K562 (cell line): Measurements from ENCODE around the gene CMIP. TPM values are rescaled to one million over a fixed set of nuclear protein-coding genes. Genes with fewer than 3 reads are reported as not detected.
A peak's percentile ranks its signal among the peaks of the same experiment; 100 is the strongest.

ENCODE experiments used
- ATAC-seq: fragments of 200-7000 bp; cut with Tn5 transposase; 3 replicates; pipeline ENCODE4 v1.9.1; 2020; ENCODE audit warnings: moderate library complexity
- BruUV-seq: library from RNA; stranded (reverse); fragments of 400-500 nt; replicated peaks from 2 replicates; lab custom pipeline; 2021; lab: Mats Ljungman, UMichigan
- CTCF ChIA-PET: fragments of 300-600 bp; formaldehyde crosslinking; extraction: SDS; loops from one replicate; lab custom pipeline; 2021; ENCODE audit warnings: low intra/inter-chr PET ratio; lab: Yijun Ruan, JAX
- POLR2A ChIA-PET: fragments of 300-600, 350-650 bp; sonication (Branson Sonifier 250); formaldehyde crosslinking; extraction: SDS; loops from one replicate; lab custom pipeline; 2021; ENCODE audit warnings: antibody characterized with exemption, inconsistent platforms; lab: Yijun Ruan, JAX
- DNase-seq, 4 experiments: peaks; one replicate each; pipeline versions ENCODE4 v3.0.0 to v3.0.0-alpha.2; 2011 to 2018; ENCODE audit warnings: low spot score in 3 of 4, mixed read lengths in 3 of 4; ENCODE audit errors: extremely low read depth in 1 of 4
- FAIRE-seq: peaks from 2 replicates; lab custom pipeline; 2011; peaks lifted over from hg19 to GRCh38; lab: Jason Lieb, UNC
- H2AFZ ChIP-seq: 2 replicates; pipeline ENCODE4 v1.6.0; 2011; ENCODE audit warnings: low read depth, low read length, control low read depth, inconsistent platforms
- H3K27ac ChIP-seq: fragments of 200-600 bp; 3 replicates; pipeline ENCODE4 v1.8.0; 2011; ENCODE audit warnings: low read depth, mild to moderate bottlenecking, control low read depth, inconsistent platforms, low read length, moderate library complexity, mixed read lengths; ENCODE audit errors: extremely low read depth
- H3K27me3 ChIP-seq, 2 experiments: fragments of 300-600 bp in 1 of 2; 2 replicates in 1 of 2; 3 replicates in 1 of 2; pipeline versions ENCODE4 v1.6.0 to v1.8.0; 2011; ENCODE audit warnings: inconsistent platforms in 2 of 2, low read length in 2 of 2, mild to moderate bottlenecking in 1 of 2, mixed read lengths in 1 of 2, moderate library complexity in 1 of 2; ENCODE audit not compliant: control insufficient read depth in 2 of 2, insufficient read depth in 2 of 2
- H3K36me3 ChIP-seq: fragments of 300-600 bp; 3 replicates; pipeline ENCODE4 v1.8.0; 2011; ENCODE audit warnings: mild to moderate bottlenecking, low read length, inconsistent platforms; ENCODE audit not compliant: control insufficient read depth, insufficient read depth
- H3K4me1 ChIP-seq, 2 experiments: fragments of 200-600 bp in 1 of 2; replicated peaks in 1 of 2; 2 replicates in 1 of 2; 3 replicates in 1 of 2; pipeline versions ENCODE4 v1.5.1 to v1.8.0; 2011; ENCODE audit warnings: inconsistent platforms in 2 of 2, low read length in 2 of 2, mild to moderate bottlenecking in 1 of 2, mixed read lengths in 1 of 2, moderate library complexity in 1 of 2; ENCODE audit not compliant: control insufficient read depth in 2 of 2, insufficient read depth in 2 of 2
- H3K4me2 ChIP-seq: 2 replicates; pipeline ENCODE4 v1.6.1; 2011; ENCODE audit warnings: low read length, control low read depth, inconsistent platforms, mixed read lengths; ENCODE audit not compliant: insufficient read depth
- H3K4me3 ChIP-seq: fragments of 200-600 bp; sonication (generic), shearing (Covaris generic); 2 replicates; pipeline ENCODE4 v1.5.1; 2016; ENCODE audit warnings: control low read depth, inconsistent platforms
- H3K79me2 ChIP-seq: fragments of 200-600 bp; 3 replicates; pipeline ENCODE4 v1.8.0; 2011; ENCODE audit warnings: low read length, inconsistent platforms; ENCODE audit not compliant: control insufficient read depth, insufficient read depth
- H3K9ac ChIP-seq, 2 experiments: 2 replicates each; pipeline versions ENCODE4 v1.6.0 to v1.6.1; 2011; ENCODE audit warnings: low read depth in 2 of 2, low read length in 2 of 2, control low read depth in 1 of 2, inconsistent platforms in 1 of 2, mild to moderate bottlenecking in 1 of 2, mixed read lengths in 1 of 2; ENCODE audit not compliant: insufficient read depth in 1 of 2
- H3K9me1 ChIP-seq: one replicate; pipeline ENCODE4 v1.6.0; 2011; ENCODE audit warnings: inconsistent platforms, mild to moderate bottlenecking, low read length, moderate library complexity; ENCODE audit not compliant: control insufficient read depth, insufficient read depth
- H3K9me3 ChIP-seq: replicated peaks from 2 replicates; pipeline ENCODE4 v1.5.1; 2011; ENCODE audit warnings: low read depth, low read length, inconsistent platforms; ENCODE audit not compliant: control insufficient read depth, insufficient read depth
- H4K20me1 ChIP-seq: replicated peaks from 2 replicates; pipeline ENCODE4 v1.6.1; 2011; ENCODE audit warnings: low read length, inconsistent platforms, mixed read lengths; ENCODE audit not compliant: control insufficient read depth, insufficient read depth
- BDP1 ChIP-seq: IDR thresholded peaks from 3 replicates; pipeline ENCODE4 v1.6.1; 2011; ENCODE audit not compliant: insufficient read length, insufficient read depth
- C11orf30 ChIP-seq: fragments of 450-650 bp; IDR thresholded peaks from 2 replicates; pipeline ENCODE4 v1.6.1; 2016; ENCODE audit warnings: low read depth, mild to moderate bottlenecking
- ELK3 ChIP-seq: fragments of 450-650 bp; formaldehyde crosslinking; IDR thresholded peaks from 2 replicates; pipeline ENCODE4 v1.4.0; 2020; ENCODE audit warnings: mild to moderate bottlenecking
- EP300 ChIP-seq: IDR thresholded peaks from 2 replicates; pipeline ENCODE4 v1.6.1; 2012; ENCODE audit warnings: low read length, improper control_type of control experiment
- MAFG ChIP-seq: fragments of 450-650 bp; conservative IDR thresholded peaks from 2 replicates; pipeline ENCODE4 v1.6.1; 2016; ENCODE audit warnings: missing genetic modification characterization, missing compliant biosample characterization
- MECOM ChIP-seq: fragments of 250-450 bp; sonication (Bioruptor Pico); IDR thresholded peaks from 2 replicates; pipeline ENCODE4 v1.8.0; 2022; ENCODE audit warnings: inconsistent platforms
- MNT ChIP-seq, 2 experiments: fragments of 450-650 bp; conservative IDR thresholded peaks; 2 replicates each; pipeline ENCODE4 v1.6.1; 2017; ENCODE audit warnings: mild to moderate bottlenecking in 2 of 2, moderate library complexity in 2 of 2
- NFE2 ChIP-seq: IDR thresholded peaks from 2 replicates; pipeline ENCODE4 v1.6.1; 2014; ENCODE audit warnings: antibody characterized with exemption, low read depth
- NR1H2 ChIP-seq: sonication (generic); formaldehyde crosslinking; IDR thresholded peaks from 2 replicates; pipeline ENCODE4 v1.4.0; 2020; ENCODE audit warnings: mild to moderate bottlenecking, missing genetic modification reagents
- THAP7 ChIP-seq: fragments of 250-450 bp; sonication (Bioruptor Pico); IDR thresholded peaks from 2 replicates; pipeline ENCODE4 v1.5.0; 2021
- ZEB2 ChIP-seq: fragments of 450-650 bp; IDR thresholded peaks from 2 replicates; pipeline ENCODE4 v1.6.1; 2016
- ZNF316 ChIP-seq: fragments of 450-650 bp; IDR thresholded peaks from 2 replicates; pipeline ENCODE4 v1.6.1; 2016
- WGBS: fragments of 100-300 bp; shearing (Covaris generic); methylation state at CpG from one replicate; pipeline ENCODE4 v1.1.6; 2016; ENCODE audit warnings: low coverage, mixed read lengths; ENCODE audit not compliant: insufficient coverage; ENCODE audit errors: missing lambda C conversion rate; 5-methylcytosine and 5-hydroxymethylcytosine counted together
- in situ Hi-C: fragments of 300-500 bp; cut with MboI; formaldehyde crosslinking; loops from 4 replicates; pipeline ENCODE4 v1.15.0; 2018; ENCODE audit warnings: inconsistent platforms, mixed read lengths
- intact Hi-C: fragments of 100-400 bp; cut with micrococcal nuclease; formaldehyde crosslinking; loops from 2 replicates; pipeline ENCODE4 v1.14.2; 2022
- polyA plus RNA-seq, 8 experiments: library from polyadenylated mRNA; depleted of rRNA in 4 of 8; stranded (reverse) in 5 of 8; unstranded in 3 of 8; fragments of >200 nt; fragmentation: Nextera tagmentation in 2 of 8; fragmentation: Illumina TruSeq in 1 of 8; extraction: Ambion mirVana in 2 of 8; extraction: Trizol in 1 of 8; gene quantifications; 2 replicates each; pipeline versions ENCODE4 v1.2.1 to v1.2.3, GENCODE V29; 2011 to 2014; ENCODE audit warnings: inconsistent platforms in 1 of 8, missing spikeins in 1 of 8
- total RNA-seq, 7 experiments: library from RNA; depleted of rRNA in 6 of 7; stranded (reverse); fragments of >200 nt in 6 of 7; fragmentation: Illumina TruSeq in 2 of 7; extraction: Trizol in 2 of 7; gene quantifications; 2 replicates each; pipeline versions ENCODE4 v1.2.1 to v1.2.3, GENCODE V29; 2011 to 2021; ENCODE audit warnings: low replicate concordance in 1 of 7

The CMIP gene
- total and polyA plus RNA-seq, 9 of the 15 experiments (the other 6 are each of a cell fraction or from before 2014, with no cell fraction given): 0.94 to 82.5 (median 10.3) TPM

GRCh38 chr16:81410643-81411293 lies 33.8 kb upstream of the CMIP start (continued):
- no peak for TF ChIP-seq ELK3
- no peak for TF ChIP-seq MECOM (CRISPR knock-in tag)
- TF ChIP-seq MNT (conservative IDR thresholded peaks at IDR 0.05): no peak
- TF ChIP-seq EP300: no peak
- TF ChIP-seq BDP1: no peak
- TF ChIP-seq ZEB2: no peak

GRCh38 chr16:81413245-81413990 lies 31.2 kb upstream of the CMIP start:
- no peak overlapping the region for H3K27ac ChIP-seq
- H3K36me3 ChIP-seq: no peaks in the 10 kb centered on the region
- POLR2A ChIA-PET: interaction anchor here (0.7 to 0.9 kb wide), 3 partner anchors 12 to 284 kb away, joined by 3 to 4 read pairs (median 3); no protein-coding TSS in a partner anchor
- no peaks in the 10 kb centered on the region for H4K20me1 ChIP-seq
- CTCF ChIA-PET: no interaction called here
- no peak overlapping the region for H2AFZ ChIP-seq
- H3K9me1 ChIP-seq: no peaks in the 10 kb centered on the region
- H3K9ac ChIP-seq: peak overlapping the region in 1 of 2 experiments; percentile 1; a peak in 1 of 4 replicates
- no peak overlapping the region for H3K4me2 ChIP-seq
- ATAC-seq (peak; percentile 12; the same call in 1 of the 3 replicates), DNase-seq (no peak), FAIRE-seq (no peak)
- no peaks in the 10 kb centered on the region for H3K79me2 ChIP-seq
- in situ Hi-C loops: no loop called here
- WGBS: 18% methylated on average over 11 of the region's 11 CpGs
- intact Hi-C loops: no loop called here
- BruUV-seq: no TSS peak
- H3K27me3 ChIP-seq: peaks cover 12 to 50% of the 10 kb centered on the region in 2 experiments
- H3K4me1 ChIP-seq: peaks cover 0 to 6% of the 10 kb centered on the region in 2 experiments; a peak in 2 of 5 replicates
- no peaks in the 10 kb centered on the region for H3K9me3 ChIP-seq
- no peak overlapping the region for H3K4me3 ChIP-seq
- TF ChIP-seq ZNF316 (peak; percentile 92), C11orf30 (peak; percentile 90), NFE2 (peak; percentile 46), NR1H2 (no peak), THAP7 (CRISPR knock-in tag) (no peak), MAFG (peak; percentile 78)
